ENCODE measurements around the gene KRCC1. TPM values are rescaled to one million over a fixed set of nuclear protein-coding genes. Genes with fewer than 3 reads are reported as not detected.

KRCC1 gene
- polyA plus RNA-seq, 1 donor from 2014 or later: 26.6 TPM

DNA sequence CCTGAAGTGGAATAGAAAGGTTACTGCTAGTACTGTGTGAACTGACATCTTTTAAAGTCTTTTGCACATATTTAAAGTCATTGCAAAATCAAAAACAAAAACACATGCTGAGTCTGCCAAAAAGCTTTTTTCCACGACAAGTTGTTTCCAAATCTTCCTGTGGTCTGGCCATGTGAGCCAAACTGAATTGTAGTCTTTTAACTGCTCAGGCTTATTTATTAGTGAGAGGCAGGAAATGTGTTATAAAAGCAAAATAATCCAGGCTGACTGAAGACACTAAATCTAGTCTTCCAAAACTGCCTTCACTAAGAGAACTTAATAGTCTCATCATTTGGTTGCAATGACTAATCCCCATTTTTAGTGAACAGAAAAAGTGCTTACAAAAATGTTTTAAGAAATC is 2.3 kb downstream of the KRCC1 start:
- Histone ChIP-seq H3K27ac (ENCODE audit: low read length) (no peak overlapping the region), H3K27me3 (ENCODE audit: insufficient read depth, low read depth, low read length) (no peaks in the 10 kb centered on the region), H3K9ac (ENCODE audit: low read length) (no peak overlapping the region), H3K9me2 (ENCODE audit: insufficient read depth, low read length) (no peaks in the 10 kb centered on the region), H4K20me1 (ENCODE audit: insufficient read depth) (no peaks in the 10 kb centered on the region), H3K4me2 (ENCODE audit: low read length) (no peak overlapping the region), H3K4me3 (ENCODE audit: low read length) (peak overlapping the region; percentile 83), H3K36me3 (ENCODE audit: insufficient read depth, low read length) (no peaks in the 10 kb centered on the region), H2AFZ (ENCODE audit: low read depth, low read length) (no peak overlapping the region), H3K79me2 (replicated peaks; ENCODE audit: insufficient read depth, low read length) (peaks cover 14% of the 10 kb centered on the region), H3F3A (ENCODE audit: insufficient read depth, low read length, poor library complexity, severe bottlenecking) (no peaks in the 10 kb centered on the region), H3K9me3 (ENCODE audit: low read length) (no peaks in the 10 kb centered on the region)
- TF ChIP-seq, protein P1, sequence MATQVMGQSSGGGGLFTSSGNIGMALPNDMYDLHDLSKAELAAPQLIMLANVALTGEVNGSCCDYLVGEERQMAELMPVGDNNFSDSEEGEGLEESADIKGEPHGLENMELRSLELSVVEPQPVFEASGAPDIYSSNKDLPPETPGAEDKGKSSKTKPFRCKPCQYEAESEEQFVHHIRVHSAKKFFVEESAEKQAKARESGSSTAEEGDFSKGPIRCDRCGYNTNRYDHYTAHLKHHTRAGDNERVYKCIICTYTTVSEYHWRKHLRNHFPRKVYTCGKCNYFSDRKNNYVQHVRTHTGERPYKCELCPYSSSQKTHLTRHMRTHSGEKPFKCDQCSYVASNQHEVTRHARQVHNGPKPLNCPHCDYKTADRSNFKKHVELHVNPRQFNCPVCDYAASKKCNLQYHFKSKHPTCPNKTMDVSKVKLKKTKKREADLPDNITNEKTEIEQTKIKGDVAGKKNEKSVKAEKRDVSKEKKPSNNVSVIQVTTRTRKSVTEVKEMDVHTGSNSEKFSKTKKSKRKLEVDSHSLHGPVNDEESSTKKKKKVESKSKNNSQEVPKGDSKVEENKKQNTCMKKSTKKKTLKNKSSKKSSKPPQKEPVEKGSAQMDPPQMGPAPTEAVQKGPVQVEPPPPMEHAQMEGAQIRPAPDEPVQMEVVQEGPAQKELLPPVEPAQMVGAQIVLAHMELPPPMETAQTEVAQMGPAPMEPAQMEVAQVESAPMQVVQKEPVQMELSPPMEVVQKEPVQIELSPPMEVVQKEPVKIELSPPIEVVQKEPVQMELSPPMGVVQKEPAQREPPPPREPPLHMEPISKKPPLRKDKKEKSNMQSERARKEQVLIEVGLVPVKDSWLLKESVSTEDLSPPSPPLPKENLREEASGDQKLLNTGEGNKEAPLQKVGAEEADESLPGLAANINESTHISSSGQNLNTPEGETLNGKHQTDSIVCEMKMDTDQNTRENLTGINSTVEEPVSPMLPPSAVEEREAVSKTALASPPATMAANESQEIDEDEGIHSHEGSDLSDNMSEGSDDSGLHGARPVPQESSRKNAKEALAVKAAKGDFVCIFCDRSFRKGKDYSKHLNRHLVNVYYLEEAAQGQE (IDR thresholded peaks at IDR 0.05; ENCODE audit: borderline replicate concordance): no peak
- TF ChIP-seq EZH2 (IDR thresholded peaks at IDR 0.05; ENCODE audit: borderline replicate concordance, insufficient read depth, low read length, poor library complexity, severe bottlenecking) (no peak), EP300 (conservative IDR thresholded peaks at IDR 0.05; ENCODE audit: poor library complexity, severe bottlenecking) (no peak), MXI1 (conservative IDR thresholded peaks at IDR 0.05; ENCODE audit: poor library complexity, severe bottlenecking) (no peak), TAF1 (IDR thresholded peaks at IDR 0.05; ENCODE audit: low read depth) (no peak), SMC3 (conservative IDR thresholded peaks at IDR 0.05; ENCODE audit: poor library complexity) (no peak), POLR2AphosphoS5 (IDR thresholded peaks at IDR 0.05) (no peak)
- TF ChIP-seq, protein P2, sequence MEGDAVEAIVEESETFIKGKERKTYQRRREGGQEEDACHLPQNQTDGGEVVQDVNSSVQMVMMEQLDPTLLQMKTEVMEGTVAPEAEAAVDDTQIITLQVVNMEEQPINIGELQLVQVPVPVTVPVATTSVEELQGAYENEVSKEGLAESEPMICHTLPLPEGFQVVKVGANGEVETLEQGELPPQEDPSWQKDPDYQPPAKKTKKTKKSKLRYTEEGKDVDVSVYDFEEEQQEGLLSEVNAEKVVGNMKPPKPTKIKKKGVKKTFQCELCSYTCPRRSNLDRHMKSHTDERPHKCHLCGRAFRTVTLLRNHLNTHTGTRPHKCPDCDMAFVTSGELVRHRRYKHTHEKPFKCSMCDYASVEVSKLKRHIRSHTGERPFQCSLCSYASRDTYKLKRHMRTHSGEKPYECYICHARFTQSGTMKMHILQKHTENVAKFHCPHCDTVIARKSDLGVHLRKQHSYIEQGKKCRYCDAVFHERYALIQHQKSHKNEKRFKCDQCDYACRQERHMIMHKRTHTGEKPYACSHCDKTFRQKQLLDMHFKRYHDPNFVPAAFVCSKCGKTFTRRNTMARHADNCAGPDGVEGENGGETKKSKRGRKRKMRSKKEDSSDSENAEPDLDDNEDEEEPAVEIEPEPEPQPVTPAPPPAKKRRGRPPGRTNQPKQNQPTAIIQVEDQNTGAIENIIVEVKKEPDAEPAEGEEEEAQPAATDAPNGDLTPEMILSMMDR (IDR thresholded peaks at IDR 0.05; ENCODE audit: poor library complexity, severe bottlenecking): no peak

DNA sequence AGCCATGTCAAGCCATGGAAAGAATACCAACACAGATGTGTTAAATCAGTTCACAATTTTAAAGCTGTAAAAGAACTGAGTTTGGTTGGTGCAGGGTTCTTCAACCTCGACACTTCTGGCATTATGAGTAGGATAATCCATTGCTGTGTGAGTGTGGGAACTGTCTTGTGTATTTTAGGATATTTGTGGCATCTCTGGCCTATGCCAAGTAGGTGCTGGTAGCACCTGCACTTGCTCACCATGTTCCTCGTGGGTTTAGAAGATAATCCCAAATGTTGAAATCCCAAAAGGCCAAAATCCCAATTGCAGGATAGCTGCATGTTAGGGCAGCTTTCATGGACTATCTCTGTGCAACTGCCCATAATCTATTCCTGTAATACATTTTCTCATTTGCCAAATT is 3.8 kb downstream of the KRCC1 start:
- Histone ChIP-seq H4K20me1 (ENCODE audit: insufficient read depth) (no peaks in the 10 kb centered on the region), H3K4me2 (ENCODE audit: low read length) (no peak overlapping the region), H3K79me2 (replicated peaks; ENCODE audit: insufficient read depth, low read length) (peaks cover 14% of the 10 kb centered on the region), H3K27me3 (ENCODE audit: insufficient read depth, low read depth, low read length) (no peaks in the 10 kb centered on the region), H3K4me3 (ENCODE audit: low read length) (no peak overlapping the region), H3K9me2 (ENCODE audit: insufficient read depth, low read length) (no peaks in the 10 kb centered on the region), H3K27ac (ENCODE audit: low read length) (no peak overlapping the region), H3K9me3 (ENCODE audit: low read length) (no peaks in the 10 kb centered on the region), H3K9ac (ENCODE audit: low read length) (no peak overlapping the region), H3K36me3 (ENCODE audit: insufficient read depth, low read length) (no peaks in the 10 kb centered on the region), H2AFZ (ENCODE audit: low read depth, low read length) (no peak overlapping the region), H3F3A (ENCODE audit: insufficient read depth, low read length, poor library complexity, severe bottlenecking) (no peaks in the 10 kb centered on the region)
- TF ChIP-seq, protein P1 (IDR thresholded peaks at IDR 0.05; ENCODE audit: borderline replicate concordance): no peak
- no peak for TF ChIP-seq EP300 (conservative IDR thresholded peaks at IDR 0.05; ENCODE audit: poor library complexity, severe bottlenecking)
- no peak for TF ChIP-seq TAF1 (IDR thresholded peaks at IDR 0.05; ENCODE audit: low read depth)
- no peak for TF ChIP-seq MXI1 (conservative IDR thresholded peaks at IDR 0.05; ENCODE audit: poor library complexity, severe bottlenecking)
- TF ChIP-seq EZH2 (IDR thresholded peaks at IDR 0.05; ENCODE audit: borderline replicate concordance, insufficient read depth, low read length, poor library complexity, severe bottlenecking): no peak
- TF ChIP-seq SMC3 (conservative IDR thresholded peaks at IDR 0.05; ENCODE audit: poor library complexity): no peak
- TF ChIP-seq, protein P2 (IDR thresholded peaks at IDR 0.05; ENCODE audit: poor library complexity, severe bottlenecking): no peak
- TF ChIP-seq POLR2AphosphoS5 (IDR thresholded peaks at IDR 0.05): no peak
- TF ChIP-seq RAD21 (conservative IDR thresholded peaks at IDR 0.05): no peak
